GM19025 (cell line): Measurements from ENCODE around the gene PDGFRB.

ENCODE experiments used
- ATAC-seq: cut with Tn5 transposase; IDR thresholded peaks from one replicate; pipeline ENCODE4 v1.9.1; 2021; ENCODE audit warnings: mild to moderate bottlenecking, low read depth, moderate library complexity; ENCODE audit not compliant: unreplicated experiment

Gene PDGFRB

DNA sequence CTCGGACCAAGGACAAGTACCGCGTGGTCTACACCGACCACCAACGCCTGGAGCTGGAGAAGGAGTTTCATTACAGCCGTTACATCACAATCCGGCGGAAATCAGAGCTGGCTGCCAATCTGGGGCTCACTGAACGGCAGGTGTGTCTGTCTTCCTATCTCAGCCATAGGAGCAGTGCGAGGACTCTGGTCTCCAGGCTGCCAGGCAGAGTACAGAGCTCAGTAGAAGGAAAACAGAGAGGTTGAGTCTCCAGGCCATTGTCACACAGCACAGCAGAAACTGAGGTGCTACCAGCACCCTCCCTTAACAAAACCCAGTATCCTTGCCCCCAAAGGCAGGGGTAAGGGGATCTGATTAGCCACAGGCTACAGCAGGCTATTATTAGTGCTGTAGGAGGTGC is 27.1 kb upstream of the PDGFRB start:
- ATAC-seq = no peak

DNA sequence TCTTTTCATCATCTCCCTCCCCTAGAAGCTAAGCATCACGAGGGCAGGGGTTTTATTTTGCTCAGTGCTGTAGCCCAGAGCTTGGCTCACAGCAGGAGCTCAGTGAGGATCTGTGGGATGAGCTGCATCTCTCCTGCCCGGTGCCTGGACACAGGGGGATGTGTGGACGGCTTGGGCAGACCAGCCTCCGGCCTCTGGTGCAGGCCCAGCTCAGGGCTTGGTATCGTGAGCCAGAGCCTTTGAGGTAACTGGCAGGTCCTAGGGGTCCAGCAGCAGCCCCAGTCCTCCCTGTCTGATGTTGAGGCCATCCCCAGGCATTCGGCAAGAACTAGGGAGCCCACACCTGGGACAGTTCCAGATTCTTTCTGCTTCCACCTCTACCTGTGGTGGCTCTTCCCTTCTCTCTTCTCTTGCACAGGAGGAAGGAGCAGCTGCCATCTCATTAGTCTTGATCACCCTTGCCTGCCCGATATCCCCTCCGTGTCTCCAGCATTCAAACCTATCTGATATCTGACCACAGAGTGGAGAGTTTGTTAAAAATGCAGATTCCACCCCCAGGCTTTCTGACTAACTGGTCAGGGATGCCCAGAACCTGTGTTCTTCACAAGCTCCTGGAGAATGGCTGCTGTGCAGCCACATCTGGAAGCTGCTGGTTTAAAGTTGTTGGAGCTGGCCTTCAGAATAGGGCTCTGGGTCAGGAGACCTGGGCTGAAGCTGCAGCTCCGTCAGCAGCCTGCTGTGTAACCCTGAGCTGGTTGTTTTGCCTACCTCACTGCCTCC is 26.3 kb upstream of the PDGFRB start:
- no peak for ATAC-seq

DNA sequence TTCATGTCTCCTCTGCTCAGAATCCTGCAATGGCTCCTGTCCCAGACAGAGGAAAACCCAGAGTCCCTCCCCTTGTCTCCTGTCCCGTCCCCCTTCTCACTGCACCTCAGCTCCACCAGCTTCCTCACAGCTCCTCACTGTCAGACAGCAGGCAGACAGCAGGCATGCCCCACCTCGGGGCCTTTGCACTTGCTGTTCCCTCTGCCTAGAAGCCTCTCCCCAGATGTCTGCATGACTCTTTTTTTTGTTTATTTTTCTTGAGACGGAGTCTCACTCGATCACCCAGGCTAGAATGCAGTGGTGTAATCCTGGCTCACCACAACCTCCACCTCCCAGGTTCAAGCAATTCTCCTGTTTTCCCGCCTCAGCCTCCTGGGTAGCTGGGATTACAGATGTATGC is 25.4 kb upstream of the PDGFRB start:
- ATAC-seq = no peak

DNA sequence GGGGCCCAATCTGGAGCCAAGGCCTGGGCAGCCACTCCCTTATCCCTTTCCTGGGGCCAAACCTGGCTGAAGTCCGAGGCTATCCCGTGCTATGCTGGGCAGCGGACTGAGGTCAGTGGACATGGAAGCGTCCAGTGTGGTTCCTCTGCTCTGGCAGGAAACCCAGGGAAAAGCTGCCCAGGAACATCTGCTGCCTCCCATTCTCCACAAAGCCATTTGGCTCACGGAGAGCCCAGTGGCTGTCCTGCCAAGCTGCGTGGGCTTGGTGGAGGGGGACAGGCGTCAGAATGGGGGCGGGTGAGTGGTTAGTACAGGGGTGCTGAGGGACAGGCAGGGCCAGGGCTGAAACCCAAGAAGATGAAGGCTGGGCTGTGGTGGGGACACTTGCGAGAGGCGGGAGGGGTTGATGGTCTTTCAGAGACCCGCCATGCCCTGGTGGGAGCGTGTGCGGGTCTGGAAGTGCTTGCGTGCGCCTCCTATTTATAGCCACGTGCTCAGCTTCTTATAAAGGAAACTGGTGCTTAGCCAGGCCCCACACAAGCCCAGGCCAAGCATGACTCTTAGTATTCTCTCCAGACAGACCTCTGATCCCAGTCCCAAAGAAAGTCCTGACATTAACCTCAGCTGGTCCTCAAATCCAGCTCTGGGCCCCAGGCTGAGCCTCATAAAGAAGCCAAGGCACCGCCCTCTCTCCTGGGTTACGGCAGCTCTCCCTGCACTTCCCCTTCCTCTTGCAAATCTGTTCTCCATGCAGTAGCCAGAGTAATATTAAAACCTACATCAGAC is 24.8 kb upstream of the PDGFRB start:
- ATAC-seq = no peak

DNA sequence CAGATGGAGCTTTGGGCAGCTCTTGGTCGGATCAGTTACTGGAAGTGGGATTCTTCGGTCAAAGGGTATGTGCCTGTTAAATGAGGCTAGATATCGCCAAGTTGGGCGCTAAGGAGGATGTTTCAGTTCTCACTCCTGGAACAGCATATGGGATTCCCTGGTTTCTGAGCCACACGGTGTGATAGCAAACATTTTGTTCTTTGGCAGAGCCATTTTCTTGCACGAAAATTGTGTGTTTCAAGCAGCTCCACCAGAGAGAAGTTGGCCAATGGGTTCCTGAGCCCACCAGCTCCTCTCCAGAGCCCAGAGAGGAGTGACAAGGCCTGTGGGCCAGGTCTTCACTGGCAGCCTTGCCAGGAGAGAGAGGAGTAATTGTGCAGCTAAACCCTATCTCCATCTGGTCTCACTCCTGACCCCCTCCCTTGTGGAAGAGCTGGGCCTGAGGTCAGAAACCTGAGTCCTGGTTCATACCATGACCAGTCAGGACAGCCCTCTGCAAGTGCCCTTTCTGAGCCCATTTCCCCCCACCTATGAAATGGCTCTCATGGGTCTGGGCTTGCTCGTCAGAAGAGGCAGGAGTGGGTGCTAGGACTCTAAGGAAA is 23.5 kb upstream of the PDGFRB start:
- no peak for ATAC-seq

DNA sequence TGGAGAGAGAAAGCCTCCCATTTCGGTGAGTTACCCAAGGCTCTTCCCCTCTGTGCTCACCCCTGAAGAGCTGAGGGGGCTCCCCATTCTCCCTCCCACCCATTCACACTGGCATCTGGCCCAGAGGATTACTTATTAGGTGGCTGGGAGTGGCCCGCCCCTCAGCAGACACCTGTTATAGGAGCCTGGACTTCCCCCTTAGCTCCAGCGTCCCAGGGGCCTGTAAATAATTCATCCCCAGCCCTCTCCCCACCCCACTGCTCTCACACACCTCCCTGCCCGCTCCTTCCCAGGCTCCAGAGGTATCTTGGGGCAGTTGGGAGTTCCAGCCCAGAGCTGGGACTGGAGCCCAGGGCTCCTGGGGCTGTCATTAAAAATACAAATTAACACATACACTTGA is 22.6 kb upstream of the PDGFRB start:
- ATAC-seq = no peak

DNA sequence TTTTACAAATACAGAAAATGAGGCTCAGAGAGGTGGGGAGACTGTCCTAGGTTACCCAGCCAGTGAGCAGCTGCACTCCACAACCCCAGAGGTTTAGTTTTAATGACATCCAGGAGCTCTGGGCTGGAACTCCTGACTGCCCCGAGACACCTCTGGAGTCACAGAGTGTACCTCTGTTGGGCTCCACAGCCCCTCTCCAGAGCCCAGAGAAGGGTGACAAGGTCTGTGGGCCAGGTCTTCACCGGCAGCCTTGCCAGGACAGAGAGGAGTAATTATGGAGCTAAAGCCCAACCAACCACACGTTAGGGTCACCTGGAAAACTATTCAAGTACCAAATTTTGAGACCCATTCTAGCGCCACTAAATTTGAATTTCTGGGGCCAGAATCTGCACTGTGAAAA is 22.1 kb upstream of the PDGFRB start:
- no peak for ATAC-seq

DNA sequence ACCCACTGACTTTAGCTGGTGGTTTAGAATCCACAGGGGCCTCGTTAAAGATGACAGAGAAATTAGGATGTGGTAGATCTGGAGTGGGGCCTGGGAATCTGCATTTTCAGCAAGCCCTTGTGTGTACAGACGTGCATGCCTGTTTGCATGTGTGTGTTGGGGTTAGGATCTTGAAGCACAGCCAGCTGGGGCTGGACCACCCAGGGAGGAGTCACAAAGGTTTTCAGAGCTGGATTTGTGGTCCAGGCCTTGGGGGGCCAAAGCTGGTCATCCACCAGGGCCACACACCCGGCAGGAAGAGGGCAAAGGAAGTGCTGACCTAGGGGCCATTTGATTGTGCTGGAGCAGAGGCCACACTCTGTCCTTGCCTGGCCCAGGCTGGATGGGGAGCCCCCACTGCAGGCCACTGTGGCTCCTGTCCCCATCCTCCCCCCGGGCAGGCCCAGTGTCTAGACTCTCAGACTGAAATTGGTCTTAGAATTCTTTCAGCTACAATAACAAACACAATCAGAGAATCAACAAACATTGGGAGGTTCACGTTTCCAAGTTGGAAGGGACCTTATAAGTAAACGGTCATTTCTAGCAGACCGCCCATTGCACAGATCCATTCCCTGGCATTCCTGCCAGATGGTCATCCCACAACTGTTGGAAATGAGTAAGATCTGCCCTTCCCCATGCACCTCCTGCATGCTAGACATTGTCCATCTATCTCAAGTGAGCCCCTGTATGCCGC is 21.3 kb upstream of the PDGFRB start:
- no peak for ATAC-seq

DNA sequence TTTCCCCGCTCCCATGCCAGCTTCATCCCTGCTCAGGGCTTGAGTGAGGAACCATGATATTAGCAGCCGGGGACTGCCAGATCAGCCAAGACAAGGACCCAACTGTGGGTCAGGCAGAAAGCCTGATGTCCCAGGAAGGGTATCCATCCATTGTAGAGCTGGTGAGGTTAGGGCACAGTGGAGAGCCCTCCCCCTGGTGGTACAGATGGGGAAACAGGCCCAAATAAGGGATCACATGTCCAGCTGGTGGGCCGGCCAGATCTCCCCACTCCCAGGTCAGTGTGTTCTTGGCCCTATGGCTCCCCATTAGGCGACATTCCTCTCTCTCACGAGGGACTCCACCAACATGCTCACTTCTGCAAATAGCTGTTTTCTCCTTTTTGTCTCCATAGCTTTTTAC is 19.9 kb upstream of the PDGFRB start:
- ATAC-seq = no peak

DNA sequence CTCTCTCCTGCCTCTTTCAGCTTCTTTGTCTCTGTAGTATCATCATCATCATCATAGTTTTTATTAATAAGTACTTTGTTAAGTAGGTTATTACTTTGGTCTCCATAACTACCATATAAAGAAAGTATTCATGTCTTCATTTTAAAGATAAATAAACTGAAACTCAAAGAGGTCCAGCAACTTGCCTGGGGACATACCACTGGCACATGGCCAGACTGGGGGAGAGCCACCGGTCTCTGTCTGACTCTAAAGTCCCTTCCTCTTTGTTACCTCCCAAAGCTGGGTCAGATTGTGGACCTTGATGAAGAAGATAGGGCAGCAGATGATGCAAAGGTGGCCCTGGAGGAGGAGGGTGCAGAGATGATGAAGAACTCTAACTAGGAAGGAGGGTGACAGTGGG is 19.4 kb upstream of the PDGFRB start:
- no peak for ATAC-seq

DNA sequence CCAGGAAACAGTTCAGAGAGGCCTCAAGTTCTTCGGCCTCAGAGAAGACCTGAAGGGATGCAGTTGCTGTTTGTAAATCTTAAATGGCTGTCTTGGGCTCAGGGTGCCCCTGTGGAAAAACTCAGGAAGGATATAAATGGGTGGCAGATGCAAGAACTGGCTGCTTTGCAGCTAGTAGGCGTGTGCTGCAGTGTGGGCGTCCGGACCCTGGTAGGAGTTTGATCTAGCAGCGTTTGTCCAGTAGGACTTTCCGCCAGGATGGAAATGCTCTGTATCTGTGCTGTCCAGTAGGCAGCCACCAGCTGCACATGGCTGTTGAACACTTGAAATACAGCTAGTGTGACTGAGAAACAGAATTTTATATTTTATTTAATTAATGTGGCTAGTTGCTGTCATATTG is 18.6 kb upstream of the PDGFRB start:
- ATAC-seq = no peak

DNA sequence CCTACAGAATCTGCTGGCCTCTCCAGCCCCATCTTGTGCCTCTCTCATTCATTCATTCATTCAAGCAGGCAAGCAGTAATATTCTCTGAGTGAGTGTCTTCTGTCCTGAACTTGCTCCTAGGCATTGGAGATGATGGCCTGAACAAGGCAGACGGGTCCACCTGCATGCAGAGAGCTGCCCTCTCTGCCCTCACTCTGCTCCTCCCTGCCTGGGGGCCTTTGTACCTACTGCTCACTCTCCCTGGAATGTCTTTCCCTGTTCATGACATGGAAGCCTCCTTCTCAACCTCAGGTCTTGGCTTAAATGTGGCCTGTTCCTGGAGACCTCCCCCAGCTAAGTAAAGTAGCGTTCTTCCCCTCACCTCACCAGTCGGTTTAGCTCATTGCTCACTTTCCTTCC is 17.5 kb upstream of the PDGFRB start:
- ATAC-seq = no peak

DNA sequence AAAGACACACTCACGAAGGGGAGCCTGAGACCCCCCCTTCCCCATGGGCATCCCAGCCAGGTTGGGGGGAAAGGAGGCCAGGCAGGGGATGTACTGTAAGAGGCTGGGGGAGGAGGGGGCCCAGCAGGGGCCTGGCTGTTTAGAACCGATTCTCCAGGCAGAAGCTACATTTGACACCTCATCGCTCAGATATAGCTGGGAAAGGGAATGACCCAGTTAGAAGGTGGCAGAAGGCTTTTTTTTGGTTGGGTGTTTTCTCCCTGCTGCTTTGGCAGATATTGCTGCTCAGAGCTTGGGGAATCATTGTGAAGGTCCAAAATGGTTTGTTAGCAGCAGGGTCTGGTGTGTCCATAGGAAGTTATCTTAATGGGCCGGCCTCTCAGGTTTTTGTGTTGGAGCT is 16.9 kb upstream of the PDGFRB start:
- no peak for ATAC-seq

DNA sequence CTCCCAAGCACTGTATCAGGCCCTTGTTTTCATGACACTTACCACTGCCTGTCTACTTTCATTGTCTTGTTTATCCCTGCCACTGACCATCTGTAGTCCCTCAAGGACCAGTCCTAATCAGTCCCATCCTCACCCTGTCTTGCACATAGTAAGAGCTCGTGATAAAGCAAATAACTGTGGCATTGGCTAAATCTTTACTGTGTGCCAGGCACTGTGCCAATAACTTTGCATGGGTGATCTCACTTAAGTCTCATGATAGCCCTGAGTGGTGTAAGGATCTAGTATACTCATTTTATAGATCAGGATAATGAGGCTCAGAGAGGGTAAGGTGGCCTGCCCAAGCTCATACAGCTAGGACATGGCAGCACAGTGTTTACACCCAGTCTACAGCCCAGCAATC is 16.5 kb upstream of the PDGFRB start:
- ATAC-seq = no peak

DNA sequence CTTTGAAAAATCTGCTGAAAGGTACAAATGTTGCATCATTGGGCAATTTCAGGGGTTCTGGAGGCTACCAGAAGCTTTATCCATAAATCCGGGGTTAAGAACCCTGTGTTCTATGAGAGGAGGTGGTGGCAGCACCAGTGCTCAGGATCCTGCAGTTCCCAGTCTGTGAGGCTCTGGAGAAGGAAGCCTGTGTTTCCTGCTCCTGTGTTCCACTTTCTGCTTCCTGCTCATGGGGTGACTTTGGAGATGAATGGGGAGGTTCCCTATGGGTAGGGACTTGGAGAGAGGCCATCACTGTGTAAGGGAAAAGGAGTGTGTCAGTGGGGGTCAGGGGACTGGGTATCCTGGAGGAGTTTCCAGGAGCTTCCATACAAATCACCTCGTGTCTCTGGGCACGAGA is 13.2 kb upstream of the PDGFRB start:
- ATAC-seq = no peak

DNA sequence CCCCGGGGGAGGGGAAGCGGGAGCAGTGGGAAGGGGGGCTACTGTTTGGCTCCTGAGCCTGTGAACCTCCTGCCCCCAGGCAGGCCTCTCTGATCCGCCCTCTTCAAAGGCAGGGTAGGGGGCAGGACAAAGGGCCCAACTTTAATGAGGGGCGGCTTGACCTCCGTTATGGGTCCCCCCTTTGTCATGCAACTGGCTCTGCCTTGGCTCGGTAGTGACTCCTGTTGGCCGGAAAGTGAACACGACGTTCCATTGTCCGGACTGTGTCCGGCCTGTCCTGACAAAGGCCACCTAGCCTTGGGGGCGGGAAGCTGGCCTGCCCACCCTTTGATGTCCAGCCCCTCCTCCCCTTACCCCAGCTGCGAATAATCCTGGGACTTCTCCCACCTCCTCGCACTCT is 12.3 kb upstream of the PDGFRB start:
- no peak for ATAC-seq

DNA sequence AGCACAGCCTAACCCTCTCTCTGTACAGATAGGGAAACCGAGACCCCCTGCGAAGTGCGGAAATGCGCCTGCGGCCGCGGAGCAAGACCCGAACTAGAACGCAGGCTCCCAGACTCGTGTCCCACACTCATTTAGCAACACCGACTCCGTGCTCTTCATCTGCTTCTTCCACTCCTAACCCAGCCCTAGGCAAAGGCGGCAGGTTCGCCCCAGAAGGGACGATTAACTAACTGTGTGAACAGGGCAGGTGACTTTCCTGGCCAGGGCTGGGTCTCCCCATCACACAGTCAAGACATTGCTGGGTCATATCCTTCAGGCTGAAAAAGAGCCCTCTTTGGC is 11.8 kb upstream of the PDGFRB start:
- ATAC-seq = no peak

DNA sequence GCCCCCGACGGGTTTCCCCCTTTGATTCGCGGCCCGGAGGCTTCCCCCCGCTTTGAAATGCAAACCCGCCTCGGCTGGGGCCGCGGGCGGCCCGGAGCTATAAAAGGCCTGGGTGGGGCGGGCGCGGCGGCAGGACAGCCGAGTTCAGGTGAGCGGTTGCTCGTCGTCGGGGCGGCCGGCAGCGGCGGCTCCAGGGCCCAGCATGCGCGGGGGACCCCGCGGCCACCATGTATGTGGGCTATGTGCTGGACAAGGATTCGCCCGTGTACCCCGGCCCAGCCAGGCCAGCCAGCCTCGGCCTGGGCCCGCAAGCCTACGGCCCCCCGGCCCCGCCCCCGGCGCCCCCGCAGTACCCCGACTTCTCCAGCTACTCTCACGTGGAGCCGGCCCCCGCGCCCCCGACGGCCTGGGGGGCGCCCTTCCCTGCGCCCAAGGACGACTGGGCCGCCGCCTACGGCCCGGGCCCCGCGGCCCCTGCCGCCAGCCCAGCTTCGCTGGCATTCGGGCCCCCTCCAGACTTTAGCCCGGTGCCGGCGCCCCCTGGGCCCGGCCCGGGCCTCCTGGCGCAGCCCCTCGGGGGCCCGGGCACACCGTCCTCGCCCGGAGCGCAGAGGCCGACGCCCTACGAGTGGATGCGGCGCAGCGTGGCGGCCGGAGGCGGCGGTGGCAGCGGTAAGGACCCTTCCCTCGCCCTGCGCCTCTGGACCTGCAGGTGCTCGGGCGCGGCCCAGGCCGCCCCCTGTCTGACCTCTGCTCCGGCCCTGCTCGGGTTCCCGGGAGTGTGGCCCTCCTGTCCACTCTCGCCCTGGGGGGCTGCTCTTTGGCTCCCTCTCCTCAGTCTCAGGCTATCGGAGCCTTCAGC is 11.2 kb upstream of the PDGFRB start, which contains the start of gene CDX1:
CDX1 (plus strand) TSS at position 129 of the 862 bp plus-strand sequence; CDS start at position 228, 99 bp downstream.
- ATAC-seq = no peak

DNA sequence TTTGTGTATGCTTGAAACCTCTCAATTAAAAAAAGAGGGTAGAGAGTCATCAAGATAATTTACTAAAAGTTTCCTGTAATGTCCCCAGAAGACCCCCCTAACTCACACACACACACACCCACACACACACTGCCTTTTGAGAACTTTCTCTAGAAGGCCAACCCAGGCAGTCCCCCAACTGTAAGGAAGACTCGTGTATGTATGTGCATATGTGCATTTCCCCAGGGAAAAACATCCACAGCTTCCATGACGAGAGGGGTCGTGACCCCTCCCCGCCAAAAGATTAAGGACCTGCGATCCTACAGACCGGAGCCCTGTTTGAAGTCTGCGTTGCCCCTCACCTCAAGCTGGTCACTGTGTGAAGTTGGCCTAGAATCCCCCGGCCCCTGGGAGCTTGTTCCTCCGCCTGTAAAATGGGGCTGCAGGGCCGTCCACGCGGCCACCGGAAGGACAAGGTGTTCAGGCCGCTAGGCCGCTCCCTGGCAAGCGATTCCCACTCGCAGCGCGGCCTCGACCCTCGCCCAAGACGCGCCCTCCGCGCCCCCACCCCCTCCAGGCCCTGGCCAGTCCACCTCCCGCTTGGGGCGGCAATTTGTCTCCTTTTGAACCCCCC is 10.5 kb upstream of the PDGFRB start:
- no peak for ATAC-seq
